ENCODE measurements around the gene FAM107A.

Gene FAM107A

GRCh38 chr3:58551636-58552180, 25.5 kb downstream of the FAM107A start:
- Mint-ChIP-seq H3K9me3 (peaks cover 50% of the 10 kb centered on the region), H3K27me3 (ENCODE audit: low read depth, poor library complexity) (peaks cover 4% of the 10 kb centered on the region), H3K4me1 (peaks cover 12% of the 10 kb centered on the region), H3K4me3 (no peak overlapping the region), H3K27ac (no peak overlapping the region), H3K36me3 (ENCODE audit: low read depth) (peaks cover 19% of the 10 kb centered on the region)
- DNase-seq, result no peak
- TF ChIP-seq CTCF (IDR thresholded peaks at IDR 0.05), result no peak

- no peak for DNase-seq
- TF ChIP-seq CTCF (IDR thresholded peaks at IDR 0.05), result no peak
- Mint-ChIP-seq H3K36me3 (ENCODE audit: low read depth) (no peaks in the 10 kb centered on the region), H3K27me3 (ENCODE audit: low read depth, poor library complexity) (peaks cover 6% of the 10 kb centered on the region), H3K27ac (no peak overlapping the region), H3K4me3 (no peak overlapping the region), H3K4me1 (peaks cover 3% of the 10 kb centered on the region), H3K9me3 (peaks cover 35% of the 10 kb centered on the region)
Observed at GRCh38 chr3:58544541-58544940, 32.6 kb downstream of the FAM107A start.

GRCh38 chr3:58540176-58540858, 36.9 kb downstream of the FAM107A start:
- Mint-ChIP-seq H3K4me3 (no peak overlapping the region), H3K4me1 (peaks cover 42% of the 10 kb centered on the region), H3K27ac (no peak overlapping the region), H3K36me3 (ENCODE audit: low read depth) (no peaks in the 10 kb centered on the region), H3K27me3 (ENCODE audit: low read depth, poor library complexity) (peaks cover 3% of the 10 kb centered on the region), H3K9me3 (peaks cover 11% of the 10 kb centered on the region)
- DNase-seq, result no peak
- no peak for TF ChIP-seq CTCF (IDR thresholded peaks at IDR 0.05)

GRCh38 chr3:58539626-58540025, 37.6 kb downstream of the FAM107A start:
- DNase-seq, result no peak
- Mint-ChIP-seq H3K4me1 (peaks cover 46% of the 10 kb centered on the region), H3K27me3 (ENCODE audit: low read depth, poor library complexity) (peaks cover 3% of the 10 kb centered on the region), H3K27ac (peak overlapping the region; percentile 17), H3K4me3 (no peak overlapping the region), H3K36me3 (ENCODE audit: low read depth) (no peaks in the 10 kb centered on the region), H3K9me3 (peaks cover 4% of the 10 kb centered on the region)
- no peak for TF ChIP-seq CTCF (IDR thresholded peaks at IDR 0.05)

- Mint-ChIP-seq H3K4me1 (peaks cover 53% of the 10 kb centered on the region), H3K4me3 (no peak overlapping the region), H3K27ac (peak overlapping the region; percentile 67), H3K36me3 (ENCODE audit: low read depth) (no peaks in the 10 kb centered on the region), H3K27me3 (ENCODE audit: low read depth, poor library complexity) (peaks cover 5% of the 10 kb centered on the region), H3K9me3 (no peaks in the 10 kb centered on the region)
- no peak for TF ChIP-seq CTCF (IDR thresholded peaks at IDR 0.05)
- no peak for DNase-seq
Observed at GRCh38 chr3:58537412-58538301, 39.5 kb downstream of the FAM107A start.
